Epithelial cell of proximal tubule (primary cell): ENCODE results near the gene COL9A3. TPM values are rescaled to one million over a fixed set of nuclear protein-coding genes. Genes with fewer than 3 reads are reported as not detected.

Source experiments
- DNase-seq: peaks from one replicate; pipeline ENCODE4 v3.0.0-alpha.2; 2011; ENCODE audit warnings: low read depth
- H3K4me3 ChIP-seq: 2 replicates; pipeline ENCODE4 v1.5.1; 2011; ENCODE audit warnings: low read depth, mild to moderate bottlenecking, low read length
- total RNA-seq: library from RNA; depleted of rRNA; stranded (reverse); fragments of >200 nt; gene quantifications from 2 replicates; pipeline ENCODE4 v1.2.3, GENCODE V29; 2015
- TF ChIP-seq, protein P1 (sequence below): conservative IDR thresholded peaks from 2 replicates; pipeline ENCODE4 v1.5.1; 2012; ENCODE audit warnings: low read depth, mild to moderate bottlenecking, low read length

COL9A3 gene
- total RNA-seq, 1 donor from 2014 or later = 2.8 TPM

DNA sequence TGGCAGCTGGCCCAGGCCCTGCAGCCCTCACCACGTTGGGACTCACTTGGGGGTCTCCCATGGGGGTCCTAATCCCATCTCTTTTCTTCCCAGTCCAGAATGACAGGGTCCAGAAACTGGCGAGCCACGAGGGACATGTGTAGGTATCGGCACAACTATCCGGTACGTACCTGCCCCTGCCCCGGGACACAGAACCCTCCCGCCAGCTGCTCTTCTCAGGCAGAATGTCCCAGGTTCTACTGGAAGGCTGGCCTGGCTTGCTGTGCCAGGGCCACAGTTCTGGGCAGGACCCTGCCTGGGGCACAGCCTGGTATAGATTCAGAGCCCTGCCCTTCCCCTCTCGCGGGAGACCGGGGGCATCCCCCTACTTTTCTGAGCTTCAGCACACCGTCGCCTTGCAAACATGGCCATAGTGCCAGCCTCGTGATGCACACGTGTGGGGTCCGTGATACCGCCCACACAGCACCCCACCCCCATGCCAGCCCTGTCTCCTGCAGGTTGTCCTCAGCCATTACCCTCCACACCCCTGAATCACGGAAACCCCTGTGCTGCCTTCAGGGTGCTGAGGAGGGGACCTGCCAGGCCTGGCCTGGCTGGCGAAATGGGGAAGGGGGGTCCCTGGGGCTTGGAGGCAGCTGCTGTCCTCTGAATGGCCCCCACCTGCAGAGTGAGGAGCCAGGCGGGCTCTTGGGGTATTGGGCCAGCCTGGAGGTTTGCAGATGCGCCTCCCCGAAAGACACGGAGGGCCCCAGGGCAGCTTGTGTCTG, 9.2 kb upstream of the COL9A3 start:
- no peak overlapping the region for H3K4me3 ChIP-seq
- DNase-seq = no peak
- TF ChIP-seq, protein P1, sequence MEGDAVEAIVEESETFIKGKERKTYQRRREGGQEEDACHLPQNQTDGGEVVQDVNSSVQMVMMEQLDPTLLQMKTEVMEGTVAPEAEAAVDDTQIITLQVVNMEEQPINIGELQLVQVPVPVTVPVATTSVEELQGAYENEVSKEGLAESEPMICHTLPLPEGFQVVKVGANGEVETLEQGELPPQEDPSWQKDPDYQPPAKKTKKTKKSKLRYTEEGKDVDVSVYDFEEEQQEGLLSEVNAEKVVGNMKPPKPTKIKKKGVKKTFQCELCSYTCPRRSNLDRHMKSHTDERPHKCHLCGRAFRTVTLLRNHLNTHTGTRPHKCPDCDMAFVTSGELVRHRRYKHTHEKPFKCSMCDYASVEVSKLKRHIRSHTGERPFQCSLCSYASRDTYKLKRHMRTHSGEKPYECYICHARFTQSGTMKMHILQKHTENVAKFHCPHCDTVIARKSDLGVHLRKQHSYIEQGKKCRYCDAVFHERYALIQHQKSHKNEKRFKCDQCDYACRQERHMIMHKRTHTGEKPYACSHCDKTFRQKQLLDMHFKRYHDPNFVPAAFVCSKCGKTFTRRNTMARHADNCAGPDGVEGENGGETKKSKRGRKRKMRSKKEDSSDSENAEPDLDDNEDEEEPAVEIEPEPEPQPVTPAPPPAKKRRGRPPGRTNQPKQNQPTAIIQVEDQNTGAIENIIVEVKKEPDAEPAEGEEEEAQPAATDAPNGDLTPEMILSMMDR = no peak

DNA sequence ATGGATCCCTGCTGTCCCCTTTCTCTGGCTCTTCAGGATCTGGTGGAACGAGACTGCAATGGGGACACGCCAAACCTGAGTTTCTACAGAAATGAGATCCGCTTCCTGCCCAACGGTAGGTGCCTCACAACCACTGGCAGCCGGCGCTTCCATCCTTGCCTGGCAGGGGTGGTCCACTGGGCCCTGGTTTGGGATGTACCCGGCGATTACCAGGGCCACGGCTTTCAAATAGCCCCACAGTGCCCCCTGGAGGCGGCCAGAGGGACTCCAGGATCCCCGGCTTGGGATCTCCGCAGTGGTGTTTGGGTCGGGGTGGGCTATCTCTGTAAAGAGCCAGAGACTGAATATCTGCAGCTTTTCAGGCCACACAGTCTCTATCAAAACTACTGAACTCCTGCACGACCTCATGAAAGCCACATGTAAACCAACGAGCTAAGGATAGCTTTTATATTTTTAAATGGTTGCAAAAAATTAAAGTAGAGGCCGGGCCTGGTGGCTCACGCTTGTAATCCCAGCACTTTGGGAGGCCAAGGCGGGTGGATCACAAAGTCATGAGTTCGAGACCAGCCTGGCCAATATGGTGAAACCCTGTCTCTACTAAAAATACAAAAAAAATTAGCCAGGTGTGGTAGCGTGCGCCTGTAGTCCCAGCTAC, 8.5 kb upstream of the COL9A3 start:
- H3K4me3 ChIP-seq = no peak overlapping the region
- TF ChIP-seq, protein P1 = peak; percentile 93
- no peak for DNase-seq

DNA sequence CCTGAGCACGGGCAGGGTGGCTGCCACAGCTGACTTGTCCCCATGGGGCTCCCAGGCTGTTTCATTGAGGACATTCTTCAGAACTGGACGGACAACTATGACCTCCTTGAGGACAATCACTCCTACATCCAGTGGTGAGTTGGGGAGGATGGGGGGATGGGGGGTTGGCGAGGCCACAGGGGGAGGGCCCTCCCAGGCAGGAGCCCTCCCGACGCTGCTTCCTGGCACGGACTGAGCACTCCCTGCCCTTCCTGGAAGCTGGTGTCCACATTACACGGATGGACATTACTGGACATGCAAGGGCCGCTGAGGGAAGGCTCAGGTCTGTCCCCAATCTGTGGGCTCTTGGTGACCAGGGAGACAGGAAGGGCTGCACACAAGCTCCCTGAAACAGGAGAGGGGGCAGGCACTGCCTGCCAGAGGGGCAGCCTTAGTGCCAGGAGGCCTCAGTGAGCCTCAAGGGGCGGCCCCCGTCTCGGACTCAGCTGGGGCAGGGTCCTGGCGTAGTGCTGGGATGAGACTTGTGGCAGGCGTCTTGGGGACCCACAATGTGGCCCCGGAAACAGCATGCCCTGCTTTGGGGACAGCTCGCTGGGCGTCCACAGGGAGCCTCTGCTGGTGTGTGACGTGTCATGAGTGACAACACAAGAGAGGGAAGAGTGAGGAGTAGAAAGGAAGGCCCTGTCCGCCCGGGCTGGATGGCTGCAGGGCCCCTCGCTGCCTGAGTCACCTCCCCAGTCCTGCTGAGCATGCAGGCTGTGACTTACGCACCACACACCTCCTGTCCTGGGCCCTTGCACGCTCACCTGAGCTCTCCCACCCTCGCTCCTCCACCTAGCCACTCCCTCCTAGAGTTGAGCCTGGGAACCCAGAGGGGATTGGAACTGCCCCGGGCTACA, 7.1 kb upstream of the COL9A3 start:
- TF ChIP-seq, protein P1 = no peak
- DNase-seq = no peak
- H3K4me3 ChIP-seq = no peak overlapping the region

DNA sequence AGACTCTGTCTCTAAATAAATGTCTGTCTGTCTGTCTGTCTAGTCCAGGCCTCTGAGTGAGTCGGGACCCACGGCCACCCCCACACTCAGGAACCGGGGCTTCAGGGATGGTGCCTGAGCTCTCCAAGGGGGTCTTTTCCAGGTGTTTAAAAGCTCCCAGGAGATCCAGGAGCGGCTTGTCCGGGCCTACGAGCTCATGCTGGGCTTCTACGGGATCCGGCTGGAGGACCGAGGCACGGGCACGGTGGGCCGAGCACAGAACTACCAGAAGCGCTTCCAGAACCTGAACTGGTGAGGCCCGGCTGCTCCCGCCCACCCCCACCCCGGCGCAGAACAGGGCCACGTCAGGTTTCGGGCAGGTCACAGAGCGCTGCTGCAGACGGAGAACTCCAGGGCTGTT, 5.5 kb upstream of the COL9A3 start:
- no peak overlapping the region for H3K4me3 ChIP-seq
- TF ChIP-seq, protein P1 = no peak
- DNase-seq = no peak

DNA sequence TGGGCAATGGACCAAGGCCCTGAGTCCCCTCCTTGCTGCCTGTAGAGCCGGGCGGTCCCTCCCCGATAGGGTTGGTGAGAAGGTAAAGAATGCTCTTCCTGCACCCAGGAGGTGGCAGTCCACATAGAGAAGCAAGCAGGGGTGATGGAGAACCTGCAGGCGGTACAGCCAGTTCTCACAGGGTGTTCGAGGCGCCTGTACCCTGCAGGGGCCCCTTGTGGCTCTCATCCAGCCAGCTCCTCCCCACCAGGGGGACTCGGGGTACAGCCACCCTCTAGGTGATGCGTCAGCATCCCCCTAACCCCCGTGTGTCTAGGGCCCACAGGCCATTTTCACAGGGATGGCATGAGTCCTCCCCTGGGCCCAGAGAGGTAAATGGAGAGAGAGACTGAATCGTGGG, 5.1 kb upstream of the COL9A3 start:
- H3K4me3 ChIP-seq = no peak overlapping the region
- TF ChIP-seq, protein P1 = no peak
- no peak for DNase-seq

DNA sequence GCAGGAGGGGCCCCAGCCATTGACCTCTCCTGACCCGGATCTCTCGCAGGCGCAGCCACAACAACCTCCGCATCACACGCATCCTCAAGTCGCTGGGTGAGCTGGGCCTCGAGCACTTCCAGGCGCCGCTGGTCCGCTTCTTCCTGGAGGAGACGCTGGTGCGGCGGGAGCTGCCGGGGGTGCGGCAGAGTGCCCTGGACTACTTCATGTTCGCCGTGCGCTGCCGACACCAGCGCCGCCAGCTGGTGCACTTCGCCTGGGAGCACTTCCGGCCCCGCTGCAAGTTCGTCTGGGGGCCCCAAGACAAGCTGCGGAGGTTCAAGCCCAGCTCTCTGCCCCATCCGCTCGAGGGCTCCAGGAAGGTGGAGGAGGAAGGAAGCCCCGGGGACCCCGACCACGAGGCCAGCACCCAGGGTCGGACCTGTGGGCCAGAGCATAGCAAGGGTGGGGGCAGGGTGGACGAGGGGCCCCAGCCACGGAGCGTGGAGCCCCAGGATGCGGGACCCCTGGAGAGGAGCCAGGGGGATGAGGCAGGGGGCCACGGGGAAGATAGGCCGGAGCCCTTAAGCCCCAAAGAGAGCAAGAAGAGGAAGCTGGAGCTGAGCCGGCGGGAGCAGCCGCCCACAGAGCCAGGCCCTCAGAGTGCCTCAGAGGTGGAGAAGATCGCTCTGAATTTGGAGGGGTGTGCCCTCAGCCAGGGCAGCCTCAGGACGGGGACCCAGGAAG, 4.5 kb upstream of the COL9A3 start:
- TF ChIP-seq, protein P1 = no peak
- DNase-seq = no peak
- no peak overlapping the region for H3K4me3 ChIP-seq
